Stimulated activated CD4-positive, alpha-beta T cell treated with anti-CD3 and anti-CD28 coated beads, Interleukin-1b, Interleukin-23, amount 100 ng/mL, for 4 hours (primary cell): ENCODE results near the gene CLSTN2.

Source experiments
- DNase-seq, 2 donors: peaks; one replicate each; pipeline ENCODE4 v3.0.0-alpha.2; 2020; ENCODE audit warnings: low read depth in 2 of 2

Gene CLSTN2

GRCh38 chr3:140593766-140594165 lies 658.8 kb downstream of the CLSTN2 start:
- DNase-seq, result no peak

- no peak for DNase-seq
These were observed 660.3 kb downstream of the CLSTN2 start for GRCh38 chr3:140595295-140595694.

GRCh38 chr3:140597364-140597763 lies 662.4 kb downstream of the CLSTN2 start:
- DNase-seq, result no peak

- no peak for DNase-seq
These were observed 662.8 kb downstream of the CLSTN2 start for GRCh38 chr3:140597792-140598191.

- no peak for DNase-seq
These were observed 664.0 kb downstream of the CLSTN2 start for GRCh38 chr3:140599009-140599408.

- no peak for DNase-seq
These were observed 664.5 kb downstream of the CLSTN2 start for GRCh38 chr3:140599496-140599895.

- DNase-seq, result no peak
These were observed 666.9 kb downstream of the CLSTN2 start for GRCh38 chr3:140601881-140602280.

GRCh38 chr3:140602781-140603180 lies 667.8 kb downstream of the CLSTN2 start:
- no peak for DNase-seq

GRCh38 chr3:140603766-140604165 lies 668.8 kb downstream of the CLSTN2 start:
- DNase-seq, result no peak

GRCh38 chr3:140610544-140610943 lies 675.6 kb downstream of the CLSTN2 start:
- DNase-seq, result no peak

- DNase-seq, result no peak
These were observed 679.0 kb downstream of the CLSTN2 start for GRCh38 chr3:140614001-140614400.

- DNase-seq, result no peak
These were observed 682.1 kb downstream of the CLSTN2 start for GRCh38 chr3:140617135-140617534.

- no peak for DNase-seq
These were observed 691.9 kb downstream of the CLSTN2 start for GRCh38 chr3:140626856-140627255.
